Measurements from ENCODE around the gene KCTD16.

GRCh38 chr5:144194144-144194543, 23.5 kb downstream of the KCTD16 start:
- TF ChIP-seq POLR2A (IDR thresholded peaks at IDR 0.05) (no peak), POLR2AphosphoS5 (IDR thresholded peaks at IDR 0.05) (no peak)
- TF ChIP-seq, protein P1, sequence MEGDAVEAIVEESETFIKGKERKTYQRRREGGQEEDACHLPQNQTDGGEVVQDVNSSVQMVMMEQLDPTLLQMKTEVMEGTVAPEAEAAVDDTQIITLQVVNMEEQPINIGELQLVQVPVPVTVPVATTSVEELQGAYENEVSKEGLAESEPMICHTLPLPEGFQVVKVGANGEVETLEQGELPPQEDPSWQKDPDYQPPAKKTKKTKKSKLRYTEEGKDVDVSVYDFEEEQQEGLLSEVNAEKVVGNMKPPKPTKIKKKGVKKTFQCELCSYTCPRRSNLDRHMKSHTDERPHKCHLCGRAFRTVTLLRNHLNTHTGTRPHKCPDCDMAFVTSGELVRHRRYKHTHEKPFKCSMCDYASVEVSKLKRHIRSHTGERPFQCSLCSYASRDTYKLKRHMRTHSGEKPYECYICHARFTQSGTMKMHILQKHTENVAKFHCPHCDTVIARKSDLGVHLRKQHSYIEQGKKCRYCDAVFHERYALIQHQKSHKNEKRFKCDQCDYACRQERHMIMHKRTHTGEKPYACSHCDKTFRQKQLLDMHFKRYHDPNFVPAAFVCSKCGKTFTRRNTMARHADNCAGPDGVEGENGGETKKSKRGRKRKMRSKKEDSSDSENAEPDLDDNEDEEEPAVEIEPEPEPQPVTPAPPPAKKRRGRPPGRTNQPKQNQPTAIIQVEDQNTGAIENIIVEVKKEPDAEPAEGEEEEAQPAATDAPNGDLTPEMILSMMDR (IDR thresholded peaks at IDR 0.05), result no peak

All from upper lobe of left lung (tissue), 4 donors.